Activated gamma-delta T cell treated with anti-CD3 and anti-CD28 coated beads, Interleukin-2, amount 50 U/mL, for 16 hours (primary cell): ENCODE results near the gene TMEM150A.
"Not testable (repeated sequence)": the region's sequence is repeated elsewhere in the genome, so short reads cannot be mapped to it uniquely, and the experiment has no call there.

Experiments used
- DNase-seq: peaks from one replicate; pipeline ENCODE4 v3.0.0-alpha.2; 2020; ENCODE audit warnings: low read depth

TMEM150A gene

GRCh38 chr2:85593023-85593422, 9.5 kb downstream of the TMEM150A start:
- DNase-seq: no peak

GRCh38 chr2:85592299-85592698, 10.2 kb downstream of the TMEM150A start:
- not testable (repeated sequence) for DNase-seq

- DNase-seq: no peak
Observed at GRCh38 chr2:85591563-85591962, 10.9 kb downstream of the TMEM150A start.

DNA sequence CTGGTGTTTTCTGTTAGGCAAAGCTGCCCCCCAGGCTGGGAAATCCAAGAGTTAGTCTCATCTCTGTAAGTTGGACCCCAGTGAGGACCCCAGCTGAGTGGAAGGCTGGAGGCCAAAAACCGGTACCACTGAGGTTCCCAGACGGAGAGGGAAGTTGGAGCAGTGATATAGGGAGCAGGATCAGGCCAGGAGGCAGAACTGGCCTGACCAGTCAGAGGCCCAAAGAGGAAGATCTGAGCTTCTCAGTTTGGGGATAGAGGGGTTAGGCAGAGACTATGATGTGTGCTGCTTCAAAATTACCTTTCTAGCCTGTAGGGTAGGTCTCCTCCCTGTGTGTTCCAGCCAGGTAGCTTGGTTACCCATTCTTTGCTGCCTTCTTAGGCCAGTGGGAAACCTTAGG, 11.5 kb downstream of the TMEM150A start:
- DNase-seq: no peak

GRCh38 chr2:85589982-85590791, 12.3 kb downstream of the TMEM150A start:
- no peak for DNase-seq

- no peak for DNase-seq
Observed at GRCh38 chr2:85589181-85589580, 13.3 kb downstream of the TMEM150A start.

- no peak for DNase-seq
Observed at GRCh38 chr2:85588645-85589044, 13.9 kb downstream of the TMEM150A start.

DNA sequence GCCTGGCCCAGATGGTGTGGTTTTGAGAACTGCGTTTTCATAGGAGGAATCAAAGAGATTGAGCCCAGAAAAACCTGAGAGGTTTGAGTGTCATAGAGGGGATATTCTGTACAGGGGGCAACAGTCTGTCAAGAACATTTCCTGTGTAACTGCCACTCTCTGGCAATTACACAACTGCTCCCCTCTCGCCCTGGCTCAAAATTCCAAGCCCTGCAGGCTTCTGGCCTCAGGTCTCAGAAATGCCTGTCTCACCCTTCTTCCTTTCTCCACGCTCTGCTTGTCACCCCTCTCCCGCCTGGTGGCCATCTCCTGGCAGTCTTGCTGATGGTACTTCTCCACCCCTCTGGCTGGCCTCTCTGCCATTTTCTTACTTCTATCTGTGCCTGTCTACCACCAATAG, 14.3 kb downstream of the TMEM150A start:
- DNase-seq: no peak

DNA sequence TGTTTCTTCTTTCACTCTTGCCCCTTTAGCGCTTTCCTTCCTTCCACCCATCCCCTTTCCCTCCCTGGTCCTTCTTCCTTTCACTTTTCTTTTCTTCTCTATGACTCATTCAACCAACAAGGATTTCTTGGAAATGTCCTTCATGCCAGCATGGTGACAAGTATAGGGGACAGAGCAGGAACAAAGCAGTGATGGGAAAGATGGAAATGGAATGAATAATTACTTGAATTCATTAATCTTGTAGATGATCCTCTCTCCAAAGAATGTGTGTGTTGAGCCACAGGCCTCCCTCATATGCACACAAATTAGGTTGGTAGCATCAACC, 16.8 kb downstream of the TMEM150A start:
- DNase-seq: no peak

DNA sequence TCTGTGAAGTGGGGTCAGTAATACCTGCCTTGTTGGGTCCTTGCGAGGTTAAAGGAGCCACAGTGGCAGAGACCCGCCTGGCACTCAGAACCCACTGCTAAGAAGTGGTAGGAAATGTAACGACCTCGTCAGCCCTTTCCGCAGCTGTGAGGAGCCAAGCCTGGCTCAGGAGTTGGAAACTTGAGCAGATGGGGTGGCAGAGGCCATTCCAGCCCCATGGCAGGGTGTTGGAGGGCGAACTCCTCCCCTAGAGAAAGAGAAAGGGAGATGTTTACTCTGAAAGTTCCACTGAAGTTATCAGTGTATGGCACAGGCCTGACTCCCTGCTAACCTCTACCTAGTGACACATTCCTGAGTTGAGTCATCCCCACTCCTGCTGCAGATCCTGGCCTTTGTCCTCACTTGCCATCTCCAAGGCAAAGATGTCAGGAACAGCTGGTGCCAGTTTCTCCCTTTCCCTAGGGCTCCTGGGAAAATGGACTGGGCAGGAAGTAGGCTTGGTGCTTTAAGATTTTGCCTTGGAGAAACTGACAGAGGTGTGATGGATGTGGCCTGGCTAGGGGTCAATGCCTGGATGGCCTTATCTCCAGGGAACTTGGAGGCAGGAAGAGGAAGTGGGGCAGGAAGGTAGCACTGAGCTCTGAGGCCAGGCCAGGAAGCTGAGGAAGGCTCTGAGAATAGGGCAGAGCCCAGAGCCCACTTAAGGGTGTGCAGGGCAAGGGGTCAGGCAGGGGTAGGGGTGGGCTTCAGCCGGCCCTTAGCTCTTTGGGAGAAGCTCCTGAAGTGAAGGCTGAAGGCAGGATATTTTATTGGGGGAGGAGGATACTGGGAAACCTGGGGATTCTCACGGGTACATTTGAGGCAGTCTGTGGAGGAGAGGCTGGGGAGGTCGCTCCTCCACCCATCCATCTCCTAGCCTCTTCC, 17.4 kb downstream of the TMEM150A start:
- no peak for DNase-seq

GRCh38 chr2:85584354-85584856, 18.1 kb downstream of the TMEM150A start, which contains the start of gene VAMP5:
Gene VAMP5 (plus strand): TSS chr2:85584431. CDS start chr2:85584491, 60 bp downstream.
- DNase-seq: no peak

DNA sequence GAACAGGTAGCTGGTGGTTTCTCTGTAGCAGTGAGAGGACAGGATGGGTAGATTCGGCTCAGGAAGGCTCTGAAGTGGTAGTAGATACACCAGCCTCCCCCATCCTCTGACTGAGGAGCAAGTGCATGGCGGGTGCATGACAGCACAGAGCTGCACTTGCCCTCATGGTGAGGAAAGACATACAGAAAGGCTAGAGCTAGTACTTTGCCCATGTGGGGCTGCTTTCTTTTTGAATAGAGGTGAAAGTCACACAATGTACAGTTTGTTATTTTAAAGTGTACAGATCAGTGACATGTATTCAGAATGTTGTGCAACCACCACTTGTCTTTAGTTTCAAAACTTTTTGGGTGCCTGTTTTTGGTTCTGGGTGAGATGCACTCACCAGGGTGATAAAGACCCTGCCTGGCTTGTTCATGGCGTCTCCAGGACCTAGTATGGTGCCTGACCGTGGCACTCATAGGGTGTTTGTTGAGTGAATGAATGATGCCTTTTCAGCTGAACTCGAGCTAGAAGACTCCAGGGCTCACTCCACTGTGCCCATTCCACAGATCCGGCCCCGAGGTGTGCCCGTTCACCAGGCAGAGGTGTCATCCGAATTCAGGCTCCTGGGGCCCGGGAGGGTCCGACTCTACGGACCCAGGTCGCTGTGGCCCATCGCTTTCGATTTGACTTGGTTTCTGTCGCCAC, 18.7 kb downstream of the TMEM150A start:
- peak; percentile 20 for DNase-seq

DNA sequence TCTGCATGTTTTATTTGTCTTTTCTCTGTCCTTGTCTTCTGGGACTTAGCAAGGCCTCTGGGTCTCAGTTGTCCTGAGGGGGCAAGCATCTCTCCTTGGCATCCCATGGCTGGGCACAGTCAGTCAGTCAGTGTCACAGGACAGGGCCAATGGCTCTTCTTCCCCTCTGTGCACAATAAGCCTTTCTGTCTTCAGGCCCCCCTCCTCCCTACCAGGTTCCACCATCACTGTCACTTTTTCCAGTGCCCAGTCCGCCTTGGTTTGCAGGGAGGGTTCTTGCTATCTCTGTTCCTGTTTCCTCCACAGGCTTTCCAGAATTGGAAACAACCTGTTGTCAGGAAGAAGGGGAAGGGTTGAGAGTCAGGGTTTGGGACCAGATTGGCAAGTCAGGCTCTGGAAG, 20.0 kb downstream of the TMEM150A start:
- no peak for DNase-seq

DNA sequence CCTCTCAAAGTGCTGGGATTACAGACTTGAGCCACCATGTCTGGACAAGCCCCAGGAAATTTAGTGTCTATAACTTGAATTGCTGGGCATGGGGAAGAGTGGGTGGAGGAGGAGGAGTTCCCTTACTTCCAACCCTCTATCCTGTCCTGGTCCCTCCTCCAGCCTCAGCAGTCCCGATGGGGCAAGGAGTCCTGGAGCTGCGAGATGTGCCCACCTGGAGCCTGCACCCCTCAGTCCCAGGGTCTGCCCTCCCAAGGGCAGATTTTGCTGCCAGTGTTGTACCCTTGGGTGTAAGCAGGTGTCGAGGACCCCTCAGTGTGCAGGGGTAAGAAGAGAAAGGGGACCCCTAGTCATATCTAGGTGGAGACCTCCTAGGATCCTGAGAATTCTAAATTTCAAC, 22.3 kb downstream of the TMEM150A start:
- no peak for DNase-seq

DNA sequence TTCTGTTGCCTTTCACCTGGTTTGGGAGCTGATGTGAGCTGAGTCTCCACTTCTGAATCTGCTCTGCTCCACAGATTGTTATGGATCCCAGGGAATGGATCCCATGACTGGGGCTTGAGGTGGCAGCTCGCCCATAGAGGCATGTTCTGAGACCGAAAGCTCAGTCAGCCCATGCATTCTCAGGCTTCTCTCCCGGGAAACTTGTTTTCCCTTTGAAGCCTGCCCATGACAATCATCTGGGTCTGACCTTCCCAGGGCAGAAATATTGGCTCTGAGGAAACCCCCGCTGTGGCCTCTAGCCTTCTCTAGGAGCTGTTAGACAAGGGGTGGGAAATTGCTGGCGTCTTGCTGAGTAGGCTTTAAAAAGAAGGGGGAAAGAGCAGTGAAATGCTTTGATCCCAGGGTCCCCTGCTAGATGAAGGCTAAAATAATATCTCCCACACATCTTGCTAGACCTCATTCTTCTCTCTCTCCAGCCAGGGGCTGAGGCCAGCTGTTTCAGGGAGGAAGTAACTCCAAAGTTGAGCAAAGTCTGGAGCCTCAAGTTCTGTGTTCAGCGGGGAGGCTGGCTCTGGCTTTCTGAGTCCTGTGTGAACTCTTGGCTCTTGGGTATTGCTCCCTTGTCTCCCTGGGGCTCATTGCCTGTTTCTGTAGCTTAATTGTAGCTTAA, 23.1 kb downstream of the TMEM150A start:
- DNase-seq: no peak

DNA sequence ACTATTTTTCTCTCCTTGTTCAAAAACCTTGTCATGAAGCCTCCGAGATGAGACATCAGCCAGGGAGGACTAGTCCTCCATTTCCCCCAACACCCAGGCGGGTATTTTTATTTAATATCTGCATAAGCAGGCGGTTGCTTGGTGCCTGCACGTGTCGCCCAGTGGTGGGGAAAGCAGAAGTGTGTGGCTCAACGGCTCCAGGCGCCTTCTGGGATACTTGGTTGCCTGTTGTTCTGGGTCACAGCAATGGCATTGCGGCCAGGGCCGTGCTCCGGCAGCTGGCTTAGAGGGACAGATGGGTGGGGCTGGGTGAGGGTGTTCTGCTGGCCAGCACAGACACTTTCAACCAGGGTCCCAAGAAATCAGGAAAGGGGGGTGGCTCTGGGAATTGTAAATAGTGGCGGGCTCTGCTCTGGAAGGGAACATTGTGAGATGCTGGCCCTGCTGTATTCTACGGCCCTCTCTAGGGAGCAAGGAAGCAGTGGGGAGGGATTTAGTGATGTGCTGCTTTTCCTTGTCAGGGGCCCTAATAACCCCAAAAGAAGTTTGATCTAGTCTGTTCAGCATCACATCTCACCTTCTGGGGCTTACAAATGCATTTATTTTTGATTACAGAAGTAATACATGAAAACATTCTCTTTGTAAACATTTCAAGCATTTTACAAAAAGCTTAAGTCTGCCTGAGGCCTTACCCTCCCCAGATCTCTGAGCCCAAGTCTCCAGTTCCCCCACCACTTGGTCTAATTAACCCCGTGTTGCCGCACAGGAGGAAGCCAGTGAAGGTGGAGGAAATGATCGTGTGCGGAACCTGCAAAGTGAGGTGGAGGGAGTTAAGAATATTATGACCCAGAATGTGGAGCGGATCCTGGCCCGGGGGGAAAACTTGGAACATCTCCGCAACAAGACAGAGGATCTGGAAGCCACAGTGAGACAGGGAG, 24.0 kb downstream of the TMEM150A start:
- no peak for DNase-seq

GRCh38 chr2:85577386-85578242, 24.9 kb downstream of the TMEM150A start, which contains the start of gene VAMP8:
Gene VAMP8 (plus strand): TSS chr2:85577586. CDS start chr2:85577647, 61 bp downstream.
- peak; percentile 45 for DNase-seq

DNA sequence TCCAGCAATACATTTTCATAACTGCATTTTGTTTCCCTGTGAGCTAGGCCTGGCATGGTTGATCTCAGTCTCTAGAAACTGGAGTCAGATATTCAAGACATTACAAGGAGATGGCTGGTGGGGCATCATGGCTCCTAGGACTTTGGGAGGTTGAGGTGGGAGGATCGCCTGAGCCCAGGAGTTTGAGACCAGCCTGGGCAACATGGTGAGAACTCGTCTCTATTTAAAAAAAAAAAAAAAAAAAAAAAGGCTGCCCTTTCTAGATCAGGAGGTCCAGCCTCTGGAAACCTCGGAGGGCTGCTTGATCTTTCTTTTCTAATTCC, 25.5 kb downstream of the TMEM150A start:
- no peak for DNase-seq

DNA sequence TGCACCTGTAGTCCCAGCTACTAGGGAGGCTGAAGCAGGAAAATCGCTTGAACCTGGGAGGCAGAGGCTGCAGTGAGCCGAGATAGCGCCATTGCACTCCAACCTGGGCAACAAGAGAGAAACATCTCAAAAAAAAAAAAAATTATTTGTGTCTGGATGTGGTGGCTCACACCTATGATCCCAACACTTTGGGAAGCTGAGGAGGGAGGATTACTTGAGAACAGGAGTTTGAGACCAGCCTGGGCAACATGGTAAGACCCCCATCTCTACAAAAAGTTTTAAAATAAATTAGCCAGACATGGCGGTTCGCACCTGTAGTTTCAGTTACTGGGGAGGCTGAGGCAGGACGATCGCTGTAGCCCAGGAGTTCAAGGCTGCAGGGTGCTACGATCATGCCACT, 26.8 kb downstream of the TMEM150A start:
- no peak for DNase-seq

DNA sequence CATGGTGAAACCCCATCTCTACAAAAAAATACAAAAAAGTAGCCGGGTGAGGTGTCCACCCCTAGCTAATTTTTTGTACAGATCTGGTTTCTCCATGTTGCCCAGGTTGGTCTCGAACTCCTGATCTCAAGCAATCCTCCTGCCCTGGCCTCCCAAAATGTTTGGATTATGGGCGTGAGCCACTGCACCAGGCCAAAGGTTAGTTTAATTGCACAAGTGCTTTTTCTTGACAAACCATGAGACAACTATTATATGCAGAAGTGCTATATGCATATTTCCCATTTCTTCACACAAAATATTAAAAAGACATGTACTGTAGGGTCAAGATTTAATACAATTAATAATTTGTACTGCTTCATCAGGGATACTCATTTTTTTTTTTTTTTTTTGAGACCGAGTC, 36.2 kb downstream of the TMEM150A start:
- no peak for DNase-seq
